Neural progenitor cell (in vitro differentiated cells): ENCODE measurements around the gene RNU6-8.

Experiments
- CTCF ChIP-seq: fragments of 200-600 bp; sonication (generic); IDR thresholded peaks from 2 replicates; pipeline ENCODE4 v1.5.1; 2017; ENCODE audit warnings: antibody characterized with exemption, mild to moderate bottlenecking
- EZH2 ChIP-seq: fragments of 200-600 bp; sonication (generic); IDR thresholded peaks from 2 replicates; pipeline ENCODE4 v1.6.1; 2017; ENCODE audit warnings: antibody characterized with exemption, mild to moderate bottlenecking, moderate library complexity
- EZH2phosphoT487 ChIP-seq: fragments of 200-600 bp; sonication (generic); IDR thresholded peaks from 2 replicates; pipeline ENCODE4 v1.6.1; 2017; ENCODE audit warnings: antibody characterized with exemption

DNA sequence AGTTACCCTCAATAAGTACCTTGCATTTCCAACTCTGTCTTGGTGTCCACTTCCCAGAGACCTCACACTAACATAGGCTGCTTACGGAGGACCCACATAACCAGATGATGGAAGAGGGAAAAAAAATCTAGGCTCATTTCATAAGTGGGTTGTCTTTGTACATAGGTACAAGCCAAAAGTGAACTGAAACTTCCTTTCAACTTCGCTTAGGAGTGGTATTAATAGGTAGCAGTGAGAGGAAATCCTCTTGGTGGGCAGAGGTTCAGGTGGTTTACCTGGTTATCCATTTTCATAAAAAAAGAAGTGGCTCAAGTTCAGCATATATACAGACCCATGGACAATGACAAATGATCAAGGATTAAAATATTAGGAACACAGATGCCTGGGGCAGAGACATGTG is 37.0 kb downstream of the RNU6-8 start:
- TF ChIP-seq CTCF (no peak), EZH2 (no peak), EZH2phosphoT487 (no peak)
